Muscle of arm (tissue), 12 donors: ENCODE data around the gene NAA35. TPM values are rescaled to one million over a fixed set of nuclear protein-coding genes. Genes with fewer than 3 reads are reported as not detected.
"Not testable (repeated sequence)": the region's sequence is repeated elsewhere in the genome, so short reads cannot be mapped to it uniquely, and the experiment has no call there.

Experiments
- DNase-seq: peaks from one replicate; pipeline ENCODE4 v3.0.0-alpha.2; 2013
- polyA plus RNA-seq, 12 donors: library from polyadenylated mRNA; unstranded; fragments of 120-200 nt; gene quantifications; one replicate each; pipeline ENCODE4 v1.2.1, GENCODE V29; 2013; ENCODE audit not compliant: insufficient read length in 12 of 12

NAA35 gene
- polyA plus RNA-seq, 12 donors = 13.7 to 25.6 (median 22.2) TPM; not detected in 1

DNA sequence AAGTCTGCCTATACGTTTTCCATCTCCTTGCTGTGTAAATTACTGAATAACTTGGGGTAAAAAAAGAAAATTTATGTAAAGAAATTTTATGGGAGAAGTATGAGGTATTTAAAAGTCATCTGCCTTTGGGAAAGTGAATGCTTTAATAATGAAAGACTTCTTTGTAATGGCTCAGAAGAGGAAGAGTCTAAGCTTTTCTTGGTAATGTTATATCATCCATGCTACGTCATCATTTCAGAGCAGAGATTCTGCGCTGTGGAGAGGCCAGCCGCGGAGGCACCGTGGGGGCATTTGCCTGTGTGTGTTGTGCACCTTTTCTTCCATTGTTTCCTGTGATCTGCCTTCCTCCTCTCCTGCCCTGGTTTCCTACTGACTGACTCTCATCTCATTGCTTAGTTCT lies 80.2 kb downstream of the NAA35 start:
- no peak for DNase-seq

DNA sequence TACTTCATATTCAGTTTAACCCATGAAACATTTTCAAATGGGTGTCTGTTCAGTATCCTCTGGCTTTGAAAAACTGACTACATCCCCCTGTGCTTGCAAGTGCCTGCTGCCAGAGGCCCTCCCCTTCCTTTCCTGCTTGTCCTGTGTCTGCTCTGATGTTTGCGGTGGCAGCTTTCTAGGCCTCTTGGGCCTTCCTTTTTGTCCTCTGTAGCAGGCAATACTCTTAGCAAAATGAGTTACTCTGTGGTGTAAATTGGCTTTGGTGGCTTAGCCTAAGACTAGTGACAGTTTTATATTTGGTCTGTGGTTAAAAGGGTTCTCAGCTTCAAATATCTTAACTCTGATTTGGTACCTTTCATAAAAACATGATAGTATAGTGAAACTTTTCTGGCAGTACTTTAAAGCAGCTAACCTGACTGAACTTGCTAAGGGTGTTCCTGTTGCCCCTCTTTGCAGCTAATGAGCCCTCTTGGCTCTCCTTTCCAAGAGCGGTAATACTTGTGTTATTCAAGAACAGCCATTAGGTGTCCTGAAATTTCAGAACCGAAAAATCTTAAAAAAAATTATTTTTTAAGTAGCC lies 81.8 kb downstream of the NAA35 start:
- no peak for DNase-seq

- DNase-seq = no peak
These were observed 86.8 kb downstream of the NAA35 start for GRCh38 chr9:86027767-86028166.

- no peak for DNase-seq
These were observed 94.2 kb downstream of the NAA35 start for GRCh38 chr9:86034863-86035734.

GRCh38 chr9:86035827-86036440 lies 95.0 kb downstream of the NAA35 start:
- no peak for DNase-seq

DNA sequence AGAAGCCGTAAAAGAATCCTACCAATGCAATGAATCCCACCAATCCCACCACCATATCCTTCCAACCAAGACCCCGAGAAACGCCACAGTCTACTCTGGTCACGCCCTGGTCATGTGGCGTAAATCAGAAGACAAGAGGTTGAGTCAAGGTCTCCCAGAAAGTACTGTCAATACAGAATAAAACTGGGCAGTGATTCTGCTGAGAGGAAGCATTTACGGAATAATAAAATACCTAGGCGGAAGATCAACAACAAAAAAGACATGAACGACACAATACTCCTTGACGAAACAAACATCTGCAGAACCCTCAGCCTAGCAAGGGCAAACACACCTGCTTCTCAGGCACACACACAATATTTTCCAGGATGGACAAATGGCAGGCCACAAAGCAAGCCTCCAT lies 95.6 kb downstream of the NAA35 start:
- no peak for DNase-seq

DNA sequence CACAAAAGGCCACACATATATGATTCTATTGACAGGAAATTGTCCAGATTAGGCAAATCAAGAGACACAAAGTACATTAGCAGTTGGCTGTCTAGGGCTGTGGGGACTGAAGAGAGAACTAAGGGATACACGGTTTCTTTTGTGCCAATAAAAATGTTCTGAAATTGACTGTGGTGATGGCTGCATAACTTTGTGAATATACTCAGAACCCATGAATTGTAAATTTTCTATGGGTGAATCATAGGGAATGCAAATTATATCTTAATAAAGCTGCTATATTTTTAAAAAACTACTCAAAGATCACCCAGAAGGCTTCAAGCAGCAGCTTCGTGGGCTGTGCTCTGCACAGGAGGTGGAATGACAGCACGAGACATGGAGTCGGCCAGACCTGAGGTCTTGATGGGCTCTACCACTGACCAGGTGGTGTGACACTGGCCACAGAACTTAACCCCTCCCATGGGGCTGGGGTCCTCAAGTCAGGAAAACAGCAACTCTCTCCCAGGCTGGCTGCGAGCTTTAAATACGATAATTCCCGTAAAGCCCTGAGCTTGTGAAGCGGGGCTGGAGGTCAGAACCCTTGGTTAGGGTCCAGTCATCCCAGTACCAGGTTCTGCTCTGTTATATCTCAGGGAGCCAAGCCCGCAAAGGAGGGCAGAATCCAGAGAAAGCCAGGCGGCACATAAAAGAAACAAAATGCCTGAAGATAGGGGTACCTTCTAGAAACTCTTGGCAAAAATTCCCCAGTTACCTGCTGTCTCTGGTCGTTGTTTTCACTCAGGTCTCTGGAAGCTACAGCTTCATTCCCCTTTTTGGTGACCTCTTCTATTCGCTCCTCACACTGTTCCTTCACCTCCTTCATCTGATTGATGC lies 99.3 kb downstream of the NAA35 start:
- DNase-seq = no peak

GRCh38 chr9:86040861-86041155 lies 99.9 kb downstream of the NAA35 start:
- DNase-seq = no peak

- no peak for DNase-seq
These were observed 100.4 kb downstream of the NAA35 start for GRCh38 chr9:86041311-86041741.

DNA sequence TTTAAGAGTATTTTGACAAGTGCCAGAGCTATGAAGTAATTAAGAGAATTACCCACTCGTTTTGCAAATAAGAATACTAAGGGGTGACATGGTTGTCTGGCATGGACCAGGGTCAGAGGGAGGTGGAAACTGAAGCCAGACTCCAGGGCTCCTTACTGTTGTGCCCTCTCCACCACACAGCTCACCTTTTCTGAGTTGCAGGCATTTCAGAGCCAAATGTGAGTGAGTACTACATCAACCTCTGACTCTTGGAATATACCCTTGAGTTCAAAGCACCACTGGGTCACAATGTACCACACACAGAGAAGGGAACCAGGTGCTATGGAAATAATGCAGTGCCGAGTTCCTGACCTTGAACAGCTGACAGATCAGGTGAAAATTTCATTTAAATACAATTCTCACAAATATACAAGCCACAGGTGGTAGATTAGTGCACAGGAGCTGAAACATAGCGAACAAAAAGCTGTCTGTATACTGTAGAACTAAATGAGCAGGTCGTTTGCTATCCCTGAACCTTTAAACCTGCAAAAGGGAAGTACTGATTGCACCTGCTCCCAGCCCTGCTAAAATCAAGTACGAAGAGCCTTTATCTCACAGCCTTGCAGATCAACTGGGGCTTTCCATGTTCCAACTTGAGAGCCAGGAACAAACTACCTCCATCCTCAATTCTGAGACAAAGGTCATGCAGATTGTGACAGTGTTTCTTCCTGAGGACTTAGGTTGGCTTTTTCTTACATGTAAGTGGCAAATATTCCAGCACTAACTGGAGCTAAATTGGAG lies 101.4 kb downstream of the NAA35 start:
- no peak for DNase-seq

- no peak for DNase-seq
These were observed 102.6 kb downstream of the NAA35 start for GRCh38 chr9:86043586-86043985.

DNA sequence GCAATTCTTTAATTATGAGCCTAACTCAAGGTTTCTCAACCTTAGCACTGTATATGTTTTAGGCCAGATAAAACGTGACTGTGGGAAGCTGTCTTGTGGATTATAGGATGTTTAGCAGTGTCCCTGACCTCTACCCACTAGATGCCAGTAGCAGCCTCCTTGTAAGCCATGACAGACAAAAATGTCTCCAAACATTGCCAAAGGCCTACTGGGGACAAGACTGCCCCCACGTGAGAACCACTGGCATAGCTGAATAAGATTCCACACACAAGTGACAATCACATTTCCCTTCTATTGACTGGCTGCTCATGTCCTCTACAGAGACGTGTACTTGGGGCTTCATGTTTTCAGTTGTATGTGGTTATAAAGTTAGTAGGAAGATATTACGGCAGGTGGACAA lies 103.1 kb downstream of the NAA35 start:
- no peak for DNase-seq

GRCh38 chr9:86045654-86046053 lies 104.7 kb downstream of the NAA35 start:
- no peak for DNase-seq

DNA sequence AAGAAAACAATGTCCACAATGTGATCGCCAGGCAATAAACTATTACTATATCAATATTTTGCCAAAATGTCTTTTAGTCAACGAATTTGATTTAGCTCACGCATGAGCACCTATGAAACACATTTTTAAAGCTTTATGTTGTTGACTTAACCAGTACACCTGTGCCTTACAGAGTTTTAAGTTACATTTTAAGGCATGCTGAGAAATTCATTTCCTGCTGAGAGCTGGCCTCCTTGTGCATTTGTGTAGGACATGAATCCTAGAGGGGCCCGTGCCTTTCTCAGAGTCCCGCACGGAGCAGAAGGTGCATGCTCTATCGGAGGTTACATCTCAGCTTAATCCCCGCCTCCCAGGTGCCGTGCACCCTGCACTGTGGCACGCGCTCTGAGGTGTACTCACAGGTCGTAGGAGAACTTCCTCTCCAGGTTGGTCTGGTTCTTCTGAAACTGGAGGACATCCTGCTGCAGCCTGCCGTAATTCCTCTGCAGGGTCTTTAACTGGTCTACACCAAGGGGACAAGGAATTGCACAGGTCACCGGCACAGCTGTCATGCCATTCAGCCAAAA lies 105.2 kb downstream of the NAA35 start:
- DNase-seq = no peak

- DNase-seq = no peak
These were observed 106.0 kb downstream of the NAA35 start for GRCh38 chr9:86046930-86047341.

- no peak for DNase-seq
These were observed 106.4 kb downstream of the NAA35 start for GRCh38 chr9:86047361-86047760.

DNA sequence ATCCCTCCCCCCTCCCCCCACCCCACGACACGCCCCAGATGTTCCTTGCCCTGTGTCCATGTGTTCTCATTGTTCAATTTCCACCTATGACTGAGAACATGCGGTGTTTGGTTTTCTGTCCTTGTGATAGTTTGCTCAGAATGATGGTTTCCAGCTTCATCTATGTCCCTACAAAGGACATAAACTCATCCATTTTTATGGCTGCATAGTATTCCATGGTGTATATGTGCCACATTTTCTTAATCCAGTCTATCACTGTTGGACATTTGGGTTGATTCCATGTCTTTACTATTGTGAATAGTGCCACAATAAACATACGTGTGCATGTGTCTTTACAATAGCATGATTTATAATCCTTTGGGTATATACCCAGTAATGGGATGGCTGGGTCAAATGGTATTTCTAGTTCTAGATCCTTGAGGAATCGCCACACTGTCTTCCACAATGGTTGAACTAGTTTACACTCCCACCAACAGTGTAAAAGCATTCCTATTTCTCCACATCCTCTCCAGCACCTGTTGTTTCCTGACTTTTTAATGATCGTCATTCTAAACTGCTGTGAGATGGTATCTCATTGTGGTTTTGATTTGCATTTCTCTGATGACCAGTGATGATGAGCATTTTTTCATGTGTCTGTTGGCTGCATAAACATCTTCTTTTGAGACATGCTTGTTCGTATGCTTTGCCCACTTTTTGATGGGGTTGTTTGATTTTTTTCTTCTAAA lies 107.2 kb downstream of the NAA35 start:
- DNase-seq = not testable (repeated sequence)

GRCh38 chr9:86052556-86053468 lies 111.9 kb downstream of the NAA35 start:
- no peak for DNase-seq

DNA sequence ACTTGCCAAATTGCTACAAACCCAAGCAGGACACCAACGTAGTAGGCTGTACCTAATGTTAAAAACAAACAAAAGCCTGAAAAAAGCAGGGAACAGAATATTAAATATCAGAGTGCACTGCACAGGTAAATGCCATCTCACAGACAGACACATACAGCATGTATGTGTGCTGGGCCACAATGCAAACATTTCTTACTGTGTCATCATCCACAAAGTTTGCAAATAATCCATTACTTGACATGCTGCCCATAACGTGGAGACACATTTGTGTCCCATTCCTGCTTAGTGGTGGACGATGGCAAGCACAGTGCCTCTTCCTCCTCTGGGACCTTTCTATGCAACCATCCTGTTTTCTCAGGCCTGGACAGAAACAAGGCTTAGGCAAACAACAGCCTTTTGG lies 113.7 kb downstream of the NAA35 start:
- no peak for DNase-seq
